Smooth muscle cell (in vitro differentiated cells): ENCODE results near the gene FMN1. TPM values are rescaled to one million over a fixed set of nuclear protein-coding genes. Genes with fewer than 3 reads are reported as not detected.

Experiments used
- DNase-seq: peaks from one replicate; lab custom pipeline; 2025; ENCODE audit not compliant: unreplicated experiment; lab: John Stamatoyannopoulos, UW
- H2AFZ ChIP-seq: fragments of 200-600 bp; sonication (generic); 2 replicates; pipeline ENCODE4 v1.6.0; 2016; ENCODE audit warnings: antibody characterized with exemption, low read depth, mild to moderate bottlenecking
- H3F3A ChIP-seq: fragments of 200-600 bp; sonication (generic); 2 replicates; pipeline ENCODE4 v1.6.0; 2017; ENCODE audit warnings: antibody characterized with exemption, low read depth
- H3K27ac ChIP-seq: fragments of 200-600 bp; sonication (generic); 2 replicates; pipeline ENCODE4 v1.5.1; 2016; ENCODE audit warnings: low read depth, mild to moderate bottlenecking
- H3K27me3 ChIP-seq: fragments of 200-600 bp; sonication (generic); 2 replicates; pipeline ENCODE4 v1.6.1; 2016; ENCODE audit warnings: low read depth, mild to moderate bottlenecking
- H3K36me3 ChIP-seq: fragments of 200-600 bp; sonication (generic); 2 replicates; pipeline ENCODE4 v1.5.1; 2016; ENCODE audit warnings: low read depth
- H3K4me1 ChIP-seq: fragments of 200-600 bp; sonication (generic); 2 replicates; pipeline ENCODE4 v1.5.1; 2016; ENCODE audit warnings: low read depth
- H3K4me2 ChIP-seq: fragments of 200-600 bp; sonication (generic); 2 replicates; pipeline ENCODE4 v1.6.0; 2016; ENCODE audit warnings: mild to moderate bottlenecking
- H3K4me3 ChIP-seq: fragments of 200-600 bp; sonication (generic); 2 replicates; pipeline ENCODE4 v1.5.1; 2016; ENCODE audit warnings: mild to moderate bottlenecking
- H3K79me2 ChIP-seq: fragments of 200-600 bp; sonication (generic); 2 replicates; pipeline ENCODE4 v1.6.0; 2016; ENCODE audit warnings: low read depth, mild to moderate bottlenecking
- H3K9ac ChIP-seq: fragments of 200-600 bp; sonication (generic); 2 replicates; pipeline ENCODE4 v1.6.0; 2016; ENCODE audit warnings: low read depth
- H3K9me3 ChIP-seq: fragments of 200-600 bp; sonication (generic); replicated peaks from 2 replicates; pipeline ENCODE4 v1.5.1; 2016; ENCODE audit warnings: low read depth
- H4K20me1 ChIP-seq: fragments of 200-600 bp; sonication (generic); 2 replicates; pipeline ENCODE4 v1.6.0; 2016; ENCODE audit warnings: low read depth
- CTCF ChIP-seq: fragments of 200-600 bp; sonication (generic); IDR thresholded peaks from 2 replicates; pipeline ENCODE4 v1.5.1; 2017; ENCODE audit warnings: borderline replicate concordance, mild to moderate bottlenecking, antibody characterized with exemption; ENCODE audit not compliant: insufficient read depth, poor library complexity, severe bottlenecking
- WGBS: methylation state at CpG from one replicate; pipeline ENCODE4 v1.1.7; 2016; ENCODE audit warnings: low lambda C conversion rate; 5-methylcytosine and 5-hydroxymethylcytosine counted together
- polyA plus RNA-seq: library from polyadenylated mRNA; unstranded; fragments of >200 nt; fragmentation: Nextera tagmentation; extraction: Ambion mirVana; gene quantifications from 2 replicates; pipeline ENCODE4 v1.2.1, GENCODE V29; 2016
- total RNA-seq: library from RNA; depleted of rRNA; stranded (reverse); fragments of >200 nt; gene quantifications from 2 replicates; pipeline ENCODE4 v1.2.3, GENCODE V29; 2014

Gene FMN1
- total and polyA plus RNA-seq, 2 experiments from 2014 or later = 0.08 to 4.0 TPM

DNA sequence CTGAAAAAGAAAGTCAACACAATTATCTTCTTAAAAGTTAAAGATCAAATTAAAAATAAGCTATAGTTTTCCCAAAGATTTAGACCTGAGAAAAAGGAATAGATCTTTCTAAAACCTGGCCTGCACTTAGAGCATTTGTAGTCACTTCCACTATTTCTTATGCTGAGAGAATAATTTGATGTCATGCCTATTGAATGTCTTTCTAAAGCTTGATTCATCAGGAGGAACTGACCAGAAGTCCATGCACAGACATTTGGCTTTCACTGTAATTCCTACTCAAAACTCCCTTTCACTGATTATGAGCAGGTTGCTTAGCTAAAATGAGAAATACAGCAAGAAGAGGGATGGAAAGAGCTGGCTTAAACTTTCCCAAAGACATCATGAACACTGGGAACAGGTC is 472.4 kb downstream of the FMN1 start:
- H3K4me2 ChIP-seq = no peak overlapping the region
- no peaks in the 10 kb centered on the region for H3K36me3 ChIP-seq
- H3F3A ChIP-seq = no peaks in the 10 kb centered on the region
- H3K9me3 ChIP-seq = no peaks in the 10 kb centered on the region
- no peak overlapping the region for H3K27ac ChIP-seq
- peaks cover 16% of the 10 kb centered on the region for H4K20me1 ChIP-seq
- H3K79me2 ChIP-seq = peaks cover 17% of the 10 kb centered on the region
- no peak overlapping the region for H3K4me3 ChIP-seq
- TF ChIP-seq CTCF = no peak
- H2AFZ ChIP-seq = no peak overlapping the region
- H3K9ac ChIP-seq = no peak overlapping the region
- no peak for DNase-seq
- peaks cover 41% of the 10 kb centered on the region for H3K27me3 ChIP-seq
- peaks cover 15% of the 10 kb centered on the region for H3K4me1 ChIP-seq

- 81% methylated on average over 6 of the region's 6 CpGs for WGBS
- H3K9ac ChIP-seq = no peak overlapping the region
- H3F3A ChIP-seq = no peaks in the 10 kb centered on the region
- H3K4me1 ChIP-seq = peaks cover 19% of the 10 kb centered on the region
- H3K27ac ChIP-seq = peak overlapping the region; percentile 30
- no peak overlapping the region for H3K4me3 ChIP-seq
- peaks cover 17% of the 10 kb centered on the region for H3K79me2 ChIP-seq
- no peak for TF ChIP-seq CTCF
- H3K27me3 ChIP-seq = peaks cover 46% of the 10 kb centered on the region
- H3K4me2 ChIP-seq = no peak overlapping the region
- DNase-seq = no peak
- no peak overlapping the region for H2AFZ ChIP-seq
- H3K9me3 ChIP-seq = no peaks in the 10 kb centered on the region
- no peaks in the 10 kb centered on the region for H3K36me3 ChIP-seq
- peaks cover 16% of the 10 kb centered on the region for H4K20me1 ChIP-seq
These were observed 472.9 kb downstream of the FMN1 start for GRCh38 chr15:32721596-32721995.

DNA sequence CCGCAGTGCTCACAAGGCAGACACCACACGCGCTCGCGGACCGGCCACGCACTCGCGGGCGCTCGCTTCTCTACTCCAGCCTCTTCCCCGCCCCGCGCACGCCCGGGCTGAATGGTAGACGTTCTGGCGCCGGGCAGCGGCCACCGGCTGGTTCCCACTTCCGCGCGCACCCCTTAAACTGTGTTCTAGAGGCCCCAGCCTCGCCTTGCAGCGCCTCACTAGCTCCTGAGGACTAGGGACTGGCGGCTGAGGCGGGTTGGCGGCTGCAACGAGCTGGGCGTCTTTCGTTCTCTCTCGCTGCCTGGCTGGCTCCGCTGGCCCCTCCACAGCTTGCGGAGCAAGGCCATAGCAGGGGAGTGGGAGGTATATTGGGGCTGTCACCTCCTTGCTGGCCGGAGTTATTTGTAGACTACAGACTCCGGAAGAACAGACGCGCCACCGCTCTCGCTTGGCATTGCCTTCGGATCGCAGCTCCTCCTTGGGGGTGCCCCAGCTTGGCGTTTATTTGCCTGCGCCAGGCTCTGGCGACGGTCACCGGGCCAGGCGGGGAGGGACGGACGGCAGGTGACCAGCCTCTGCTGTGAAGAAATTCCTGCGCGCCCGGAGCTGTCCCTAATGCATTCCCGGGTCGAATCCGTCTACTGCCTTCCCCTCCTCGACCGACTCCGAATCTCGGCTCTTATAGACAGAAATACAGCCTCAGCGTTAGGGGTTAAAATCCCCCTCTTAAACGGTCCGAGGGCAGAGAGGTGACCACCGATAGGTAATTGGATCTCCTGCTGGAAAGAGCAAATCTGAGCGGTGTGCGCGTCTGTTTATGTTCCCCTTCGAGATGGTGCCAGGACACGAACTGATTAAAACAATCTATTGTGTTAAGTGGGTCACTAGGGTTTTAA is 475.4 kb downstream of the FMN1 start:
- Histone ChIP-seq H3K4me1 (peaks cover 19% of the 10 kb centered on the region), H2AFZ (peak overlapping the region; percentile 56), H3K9ac (peak overlapping the region; percentile 77), H3K27me3 (peaks cover 69% of the 10 kb centered on the region), H3K79me2 (peaks cover 17% of the 10 kb centered on the region), H3F3A (no peaks in the 10 kb centered on the region), H3K27ac (peak overlapping the region; percentile 23), H3K36me3 (no peaks in the 10 kb centered on the region), H3K4me3 (peak overlapping the region; percentile 58), H3K4me2 (peak overlapping the region; percentile 90), H3K9me3 (no peaks in the 10 kb centered on the region), H4K20me1 (peaks cover 16% of the 10 kb centered on the region)
- WGBS = 3% methylated on average over 70 of the region's 70 CpGs
- TF ChIP-seq CTCF = no peak
- DNase-seq = no peak

DNA sequence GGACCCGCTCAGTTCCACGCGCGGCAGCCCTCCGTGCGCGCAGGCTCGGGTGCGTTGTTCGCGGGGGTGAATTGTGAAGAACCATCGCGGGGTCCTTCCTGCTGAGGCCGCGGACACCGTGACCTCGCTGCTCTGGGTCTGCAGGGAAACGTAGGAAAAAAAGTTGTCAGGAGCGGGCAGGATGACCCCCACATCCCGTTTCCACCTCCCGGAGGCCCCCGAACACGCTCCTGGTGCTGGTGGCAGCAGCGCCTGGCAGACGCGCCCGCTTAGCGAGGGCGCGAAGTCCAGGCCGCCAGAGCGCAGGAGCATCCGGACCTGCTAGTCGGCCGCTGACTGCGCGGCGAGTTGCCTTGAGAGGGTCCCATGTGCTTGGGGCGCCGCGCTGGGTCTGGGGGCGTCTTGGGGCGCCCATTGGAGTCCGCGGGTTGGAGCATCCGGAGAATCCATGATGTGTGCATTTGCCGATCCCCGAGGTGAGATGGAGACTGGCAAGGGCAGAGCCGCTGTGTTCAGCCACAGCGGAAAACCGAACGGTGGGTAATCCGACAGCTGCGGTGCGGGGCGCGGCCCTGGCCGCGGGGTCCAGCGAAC is 476.2 kb downstream of the FMN1 start:
- Histone ChIP-seq H3K36me3 (no peaks in the 10 kb centered on the region), H3K9me3 (no peaks in the 10 kb centered on the region), H3K79me2 (peaks cover 17% of the 10 kb centered on the region), H3K27me3 (peaks cover 69% of the 10 kb centered on the region), H2AFZ (peak overlapping the region; percentile 56), H3F3A (no peaks in the 10 kb centered on the region), H3K4me1 (peaks cover 19% of the 10 kb centered on the region), H4K20me1 (peaks cover 16% of the 10 kb centered on the region), H3K9ac (peak overlapping the region; percentile 77), H3K4me3 (peak overlapping the region; percentile 58), H3K27ac (no peak overlapping the region), H3K4me2 (peak overlapping the region; percentile 90)
- DNase-seq = no peak
- no peak for TF ChIP-seq CTCF
- WGBS = under 1% methylated on average over 58 of the region's 60 CpGs
